ENCODE results near the gene HOXB7. TPM values are rescaled to one million over a fixed set of nuclear protein-coding genes. Genes with fewer than 3 reads are reported as not detected.

HOXB7 gene
- total RNA-seq, 2 experiments from 2014 or later, result 1.6 to 1.7 TPM

Other genes with a start within 250 kb of the HOXB7 start
- 100 to 1,000 TPM; 132 to 133 TPM for gene SKAP1, start 180.8 kb downstream of the HOXB7 start, total RNA-seq
- gene HOXB1, start 80.0 kb downstream of the HOXB7 start, total RNA-seq, result not detected
- 10 to 100 TPM; 20.3 to 20.9 TPM for gene HOXB2, start 65.9 kb downstream of the HOXB7 start, total RNA-seq
- gene HOXB4, start 32.7 kb downstream of the HOXB7 start, total RNA-seq, result 1 to 10 TPM; 6.2 to 7.0 TPM
- gene HOXB3, start 20.8 kb downstream of the HOXB7 start, total RNA-seq, result 10 to 100 TPM; 10.8 to 12.1 TPM
- gene HOXB5, start 17.2 kb downstream of the HOXB7 start, total RNA-seq, result under 1 TPM in 1 of 2 experiments, not detected in 1; 0.20 TPM
- gene HOXB6, start 6.0 kb downstream of the HOXB7 start, total RNA-seq, result under 1 TPM; 0.60 to 0.68 TPM
- gene HOXB8, start 4.3 kb upstream of the HOXB7 start, total RNA-seq, result not detected
- 1 to 10 TPM in 1 of 2 experiments, under 1 TPM in 1; 0.88 to 1.4 TPM for gene HOXB9, start 15.3 kb upstream of the HOXB7 start, total RNA-seq
- not detected for gene PRAC1, start 111.5 kb upstream of the HOXB7 start, total RNA-seq
- not detected for gene PRAC2, start 112.2 kb upstream of the HOXB7 start, total RNA-seq
- not detected for gene HOXB13, start 117.7 kb upstream of the HOXB7 start, total RNA-seq
- not detected for gene TTLL6, start 206.2 kb upstream of the HOXB7 start, total RNA-seq
- 100 to 1,000 TPM; 162 to 176 TPM for gene CALCOCO2, start 220.0 kb upstream of the HOXB7 start, total RNA-seq

Measured in activated CD4-positive, alpha-beta memory T cell treated with anti-CD3 and anti-CD28 coated beads, Interleukin-2, amount 10 ng/mL, durations not matched to agents 7 days and 5 days (primary cell).